ENCODE data around the gene COL28A1.

Gene COL28A1

GRCh38 chr7:7529328-7529727 is 6.3 kb downstream of the COL28A1 start:
- DNase-seq (ENCODE audit: extremely low spot score) = no peak
- POLR2A ChIA-PET = no interaction called here
- TF ChIP-seq, protein P1, sequence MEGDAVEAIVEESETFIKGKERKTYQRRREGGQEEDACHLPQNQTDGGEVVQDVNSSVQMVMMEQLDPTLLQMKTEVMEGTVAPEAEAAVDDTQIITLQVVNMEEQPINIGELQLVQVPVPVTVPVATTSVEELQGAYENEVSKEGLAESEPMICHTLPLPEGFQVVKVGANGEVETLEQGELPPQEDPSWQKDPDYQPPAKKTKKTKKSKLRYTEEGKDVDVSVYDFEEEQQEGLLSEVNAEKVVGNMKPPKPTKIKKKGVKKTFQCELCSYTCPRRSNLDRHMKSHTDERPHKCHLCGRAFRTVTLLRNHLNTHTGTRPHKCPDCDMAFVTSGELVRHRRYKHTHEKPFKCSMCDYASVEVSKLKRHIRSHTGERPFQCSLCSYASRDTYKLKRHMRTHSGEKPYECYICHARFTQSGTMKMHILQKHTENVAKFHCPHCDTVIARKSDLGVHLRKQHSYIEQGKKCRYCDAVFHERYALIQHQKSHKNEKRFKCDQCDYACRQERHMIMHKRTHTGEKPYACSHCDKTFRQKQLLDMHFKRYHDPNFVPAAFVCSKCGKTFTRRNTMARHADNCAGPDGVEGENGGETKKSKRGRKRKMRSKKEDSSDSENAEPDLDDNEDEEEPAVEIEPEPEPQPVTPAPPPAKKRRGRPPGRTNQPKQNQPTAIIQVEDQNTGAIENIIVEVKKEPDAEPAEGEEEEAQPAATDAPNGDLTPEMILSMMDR (IDR thresholded peaks at IDR 0.05; ENCODE audit: control extremely low read depth, extremely low read depth, low read depth, missing control alignments) = no peak
- CTCF ChIA-PET = interaction anchor here (0.7 to 2.2 kb wide), 4 partner anchors 11 to 1132 kb away, joined by 3 to 6 read pairs (median 3); no protein-coding TSS in a partner anchor

DNA sequence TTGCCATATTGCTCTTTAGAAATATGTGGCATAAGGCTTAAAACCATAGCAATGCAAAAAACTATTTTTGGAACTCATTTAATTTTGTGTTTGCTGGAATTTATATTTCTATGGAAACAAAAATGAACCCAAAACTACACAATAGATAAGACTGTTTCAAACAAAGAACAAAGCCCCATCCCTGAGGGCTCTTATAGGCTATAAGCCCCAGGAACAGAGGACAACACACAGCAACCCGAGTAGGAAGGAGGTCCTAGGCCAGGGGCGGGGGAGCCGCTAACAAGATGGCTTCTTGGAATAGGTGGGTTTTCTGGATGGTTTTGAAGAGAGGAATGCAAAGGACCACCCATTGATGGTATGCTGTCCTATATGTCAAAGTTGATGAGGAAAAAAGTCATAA is 8.6 kb downstream of the COL28A1 start:
- TF ChIP-seq, protein P1 (IDR thresholded peaks at IDR 0.05; ENCODE audit: control extremely low read depth, extremely low read depth, low read depth, missing control alignments) = no peak
- CTCF ChIA-PET = interaction anchor here (2.4 kb wide), 1 partner anchor 10 kb away, joined by 9 read pairs; no protein-coding TSS in a partner anchor
- POLR2A ChIA-PET = no interaction called here

DNA sequence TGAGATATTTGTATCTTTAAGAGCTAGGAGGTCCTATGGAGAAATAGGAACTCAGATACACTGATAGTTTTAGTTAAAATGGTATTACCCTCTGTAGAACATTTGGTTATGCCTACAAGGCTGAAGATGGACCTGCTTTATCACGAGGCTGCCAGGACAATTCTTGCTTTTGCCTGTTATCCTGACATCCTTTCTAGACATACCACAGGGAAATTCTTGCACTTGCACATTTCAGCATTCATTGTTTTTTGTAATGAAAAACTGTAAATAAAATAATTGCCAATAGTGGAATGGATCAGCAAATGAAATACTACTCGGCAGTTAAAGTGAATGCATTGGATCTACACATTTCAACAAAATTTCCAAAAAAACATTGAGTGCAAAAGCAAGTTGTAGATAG is 9.7 kb downstream of the COL28A1 start:
- CTCF ChIA-PET = interaction anchor here (1.6 to 2.4 kb wide), 2 partner anchors 9 to 13 kb away, joined by 3 to 9 read pairs; no protein-coding TSS in a partner anchor

More for the DNA sequence above, 8.6 kb downstream of the COL28A1 start:
- no peak for DNase-seq (ENCODE audit: extremely low spot score)

DNA sequence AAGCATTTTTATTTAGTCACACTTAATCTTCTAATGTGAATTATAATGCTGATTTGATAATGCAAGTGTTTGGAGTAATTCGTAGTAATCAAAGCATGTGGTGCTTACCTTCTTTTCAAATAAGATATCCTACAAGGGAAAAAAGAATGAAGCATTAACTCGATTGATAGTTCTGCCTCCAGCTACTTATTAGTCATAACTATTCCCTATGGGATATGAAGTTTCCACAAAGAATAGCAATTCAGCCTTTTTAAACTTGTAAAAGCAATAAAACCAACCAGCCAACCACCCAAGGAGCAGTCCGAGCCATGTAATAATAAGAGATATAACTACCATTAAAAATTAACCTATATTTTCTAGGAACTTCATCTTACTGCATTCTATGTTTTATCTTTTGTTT is 11.6 kb downstream of the COL28A1 start:
- no peak for DNase-seq (ENCODE audit: extremely low spot score)
- TF ChIP-seq, protein P1 (IDR thresholded peaks at IDR 0.05; ENCODE audit: control extremely low read depth, extremely low read depth, low read depth, missing control alignments) = no peak
- ChIA-PET POLR2A (no interaction called here), CTCF (interaction anchor here (1.6 kb wide), 1 partner anchor 421 kb away, joined by 3 read pairs; no protein-coding TSS in a partner anchor)

More for the DNA sequence above, 9.7 kb downstream of the COL28A1 start:
- DNase-seq (ENCODE audit: extremely low spot score) = no peak
- POLR2A ChIA-PET = no interaction called here
- TF ChIP-seq, protein P1 (IDR thresholded peaks at IDR 0.05; ENCODE audit: control extremely low read depth, extremely low read depth, low read depth, missing control alignments) = no peak

GRCh38 chr7:7522421-7522820 is 13.3 kb downstream of the COL28A1 start:
- CTCF ChIA-PET = interaction anchor here (0.7 to 0.9 kb wide), 2 partner anchors 19 kb away, joined by 3 read pairs; no protein-coding TSS in a partner anchor
- POLR2A ChIA-PET = no interaction called here
- no peak for DNase-seq (ENCODE audit: extremely low spot score)
- TF ChIP-seq, protein P1 (IDR thresholded peaks at IDR 0.05; ENCODE audit: control extremely low read depth, extremely low read depth, low read depth, missing control alignments) = no peak

DNA sequence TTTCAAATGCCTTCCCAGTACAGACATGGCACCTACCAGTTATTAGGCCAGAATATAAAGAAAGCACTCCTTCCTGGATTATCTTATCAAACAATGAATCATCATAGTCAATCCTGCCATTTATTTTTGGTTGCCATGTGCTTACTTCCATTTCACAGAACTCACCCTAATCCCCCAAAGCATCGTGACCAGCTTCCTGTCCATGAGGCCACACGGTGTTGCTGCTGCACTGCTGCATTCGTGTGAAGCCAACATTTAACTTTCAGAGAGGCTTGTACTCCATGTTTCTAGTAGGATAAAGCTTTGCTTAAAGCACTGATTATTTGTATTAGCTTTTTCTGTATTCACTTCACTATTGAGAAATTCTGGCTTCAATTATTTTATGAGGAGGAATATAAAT is 14.4 kb downstream of the COL28A1 start:
- ChIA-PET POLR2A (no interaction called here), CTCF (no interaction called here)
- TF ChIP-seq, protein P1 (IDR thresholded peaks at IDR 0.05; ENCODE audit: control extremely low read depth, extremely low read depth, low read depth, missing control alignments) = no peak
- no peak for DNase-seq (ENCODE audit: extremely low spot score)

Measured in GM10248 (cell line).